ENCODE results near the gene NUDT13. TPM values are rescaled to one million over a fixed set of nuclear protein-coding genes. Genes with fewer than 3 reads are reported as not detected.

NUDT13 gene
- 0.55 and 1.4 TPM in 2 replicates for total RNA-seq

GRCh38 chr10:73110345-73110849, at the start of gene NUDT13:
TSS of gene NUDT13 (plus strand) at chr10:73110455. CDS start at chr10:73114366, 3,911 bp downstream.

GRCh38 chr10:73096449-73097304, 13.6 kb upstream of the NUDT13 start, which contains the start of gene P4HA1:
TSS of gene P4HA1 (minus strand) at chr10:73096866. CDS start at chr10:73074883, 21,983 bp downstream.

DNA sequence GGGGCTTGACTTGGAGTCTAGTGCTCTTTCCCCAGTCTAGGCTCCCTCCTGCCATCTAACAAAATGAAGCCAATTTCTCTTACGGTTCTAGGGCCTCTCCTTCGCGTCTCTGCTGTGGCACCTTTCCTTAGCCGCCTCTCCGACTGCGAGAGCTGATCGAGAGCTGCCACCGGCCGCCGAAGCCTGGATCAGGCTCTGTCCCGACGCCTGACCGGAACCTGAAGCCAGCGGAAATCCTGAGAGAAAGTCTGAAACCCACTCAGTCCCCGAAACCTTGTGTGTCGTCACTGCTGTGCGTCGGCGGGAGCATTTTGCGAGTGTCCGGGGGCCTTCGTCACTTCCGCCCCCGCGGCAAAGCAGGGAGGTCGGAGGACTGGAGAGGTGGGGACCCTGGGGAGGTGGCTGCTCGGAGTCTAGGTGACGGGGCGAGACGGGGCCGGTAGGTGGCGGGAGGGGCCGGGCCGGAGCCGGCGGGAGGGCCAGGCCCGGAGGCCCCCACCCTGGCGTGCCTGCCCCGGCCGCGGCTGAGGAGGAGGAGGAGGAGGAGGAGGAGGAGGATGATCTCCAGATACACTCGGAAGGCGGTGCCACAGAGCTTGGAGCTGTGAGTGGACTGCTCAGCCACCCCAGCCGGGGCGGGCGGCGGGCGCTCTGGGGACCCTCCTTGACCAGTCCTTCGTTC, 57.7 kb downstream of the NUDT13 start, which contains the start of the genes ECD and FAM149B1:
TSS of gene ECD (minus strand) at position 226 of the 682 bp plus-strand sequence. CDS start 4,071 bp downstream, outside the sequence.
TSS of gene FAM149B1 (plus strand) at position 337 of the 682 bp plus-strand sequence. CDS start at position 558, 221 bp downstream.

Other genes starting within 250 kb of the NUDT13 start
- gene OIT3, start 216.7 kb upstream of the NUDT13 start, total RNA-seq = under 0.01 and 0.18 TPM in 2 replicates
- not detected in 2 replicates for gene PLA2G12B, start 155.6 kb upstream of the NUDT13 start, total RNA-seq
- gene P4HA1, start 13.6 kb upstream of the NUDT13 start, total RNA-seq = 358 and 550 TPM in 2 replicates
- gene ECD, start 57.6 kb downstream of the NUDT13 start, total RNA-seq = 18.5 and 20.8 TPM in 2 replicates
- gene FAM149B1, start 57.7 kb downstream of the NUDT13 start, total RNA-seq = 30.3 and 36.8 TPM in 2 replicates
- gene DNAJC9, start 136.8 kb downstream of the NUDT13 start, total RNA-seq = 14.5 and 15.7 TPM in 2 replicates
- gene MRPS16, start 142.2 kb downstream of the NUDT13 start, total RNA-seq = 51.2 and 52.6 TPM in 2 replicates
- gene CFAP70, start 248.4 kb downstream of the NUDT13 start, total RNA-seq = 0.71 and 0.92 TPM in 2 replicates